GM18508 (cell line): ENCODE measurements around the gene DPP6.
"Not testable (repeated sequence)": the region's sequence is repeated elsewhere in the genome, so short reads cannot be mapped to it uniquely, and the experiment has no call there.

Experiments used
- ATAC-seq: cut with Tn5 transposase; IDR thresholded peaks from one replicate; pipeline ENCODE4 v1.9.1; 2021; ENCODE audit warnings: moderate number of reproducible peaks; ENCODE audit not compliant: insufficient read depth, unreplicated experiment

Gene DPP6

DNA sequence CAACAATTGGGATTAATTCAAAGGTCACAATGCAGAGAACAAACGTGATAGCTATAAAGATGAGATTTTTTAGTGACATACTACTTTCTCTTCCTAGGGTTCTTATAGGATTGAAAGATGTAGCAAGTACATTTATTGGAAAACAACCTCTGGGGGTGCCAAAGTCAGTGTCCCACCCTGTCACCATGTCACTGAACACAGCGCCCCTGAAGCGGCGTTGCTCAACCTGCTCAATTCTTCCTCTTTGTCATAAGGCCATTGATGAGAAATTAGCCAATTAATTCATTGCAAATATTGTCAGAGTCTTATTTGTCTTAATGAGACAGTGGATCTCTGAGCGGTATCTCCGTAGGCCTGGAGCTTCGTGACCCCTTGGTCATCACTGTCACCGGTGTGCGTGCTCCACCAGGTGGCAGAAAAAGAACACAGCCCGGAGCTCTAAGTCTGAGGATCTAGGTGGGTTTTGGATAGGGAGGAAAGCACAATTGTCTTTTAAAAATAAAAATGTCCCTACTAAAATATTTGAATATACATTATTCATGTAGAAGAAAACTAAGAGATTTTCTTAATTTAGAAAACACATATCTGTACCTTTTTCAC is 588.2 kb downstream of the DPP6 start:
- no peak for ATAC-seq

DNA sequence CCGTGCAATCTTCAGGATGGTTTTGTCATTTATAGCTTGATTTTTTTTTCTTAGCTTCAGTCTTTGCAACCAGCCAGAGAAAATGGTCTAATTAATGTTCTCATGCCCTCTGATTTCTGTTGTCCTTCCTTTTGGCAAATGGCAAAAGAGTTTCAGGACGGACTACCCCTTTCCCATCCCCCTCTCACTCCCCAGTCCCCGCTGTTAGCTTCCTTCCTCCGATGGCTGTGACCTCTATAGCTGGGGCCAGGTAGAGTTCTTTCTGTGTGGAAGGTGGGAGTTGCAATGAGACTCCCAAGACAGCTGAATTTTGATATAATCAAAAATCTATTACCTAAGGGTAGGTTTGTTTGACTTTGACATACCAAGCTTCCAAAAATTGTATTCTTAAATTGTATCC is 588.7 kb downstream of the DPP6 start:
- ATAC-seq: no peak

DNA sequence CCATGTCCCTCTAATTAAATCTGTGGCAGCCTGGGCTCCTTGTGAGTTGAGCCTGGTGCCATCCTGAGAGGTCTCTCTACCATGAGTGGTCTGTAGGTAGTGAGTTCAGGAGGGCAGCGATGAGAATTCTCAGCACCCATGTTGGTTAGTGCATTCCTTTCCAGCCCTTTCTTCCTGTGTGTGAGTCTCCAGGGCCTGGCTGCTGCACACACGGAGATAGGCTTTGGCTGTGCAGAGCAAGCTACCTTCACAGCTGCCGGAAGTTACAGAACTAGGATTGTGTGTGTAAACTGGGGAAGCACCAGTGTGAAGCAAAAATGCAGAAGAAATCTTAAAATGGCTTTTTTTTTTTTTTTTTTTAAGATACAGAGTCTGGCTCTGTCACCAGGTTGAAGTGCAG is 592.2 kb downstream of the DPP6 start:
- ATAC-seq: no peak

DNA sequence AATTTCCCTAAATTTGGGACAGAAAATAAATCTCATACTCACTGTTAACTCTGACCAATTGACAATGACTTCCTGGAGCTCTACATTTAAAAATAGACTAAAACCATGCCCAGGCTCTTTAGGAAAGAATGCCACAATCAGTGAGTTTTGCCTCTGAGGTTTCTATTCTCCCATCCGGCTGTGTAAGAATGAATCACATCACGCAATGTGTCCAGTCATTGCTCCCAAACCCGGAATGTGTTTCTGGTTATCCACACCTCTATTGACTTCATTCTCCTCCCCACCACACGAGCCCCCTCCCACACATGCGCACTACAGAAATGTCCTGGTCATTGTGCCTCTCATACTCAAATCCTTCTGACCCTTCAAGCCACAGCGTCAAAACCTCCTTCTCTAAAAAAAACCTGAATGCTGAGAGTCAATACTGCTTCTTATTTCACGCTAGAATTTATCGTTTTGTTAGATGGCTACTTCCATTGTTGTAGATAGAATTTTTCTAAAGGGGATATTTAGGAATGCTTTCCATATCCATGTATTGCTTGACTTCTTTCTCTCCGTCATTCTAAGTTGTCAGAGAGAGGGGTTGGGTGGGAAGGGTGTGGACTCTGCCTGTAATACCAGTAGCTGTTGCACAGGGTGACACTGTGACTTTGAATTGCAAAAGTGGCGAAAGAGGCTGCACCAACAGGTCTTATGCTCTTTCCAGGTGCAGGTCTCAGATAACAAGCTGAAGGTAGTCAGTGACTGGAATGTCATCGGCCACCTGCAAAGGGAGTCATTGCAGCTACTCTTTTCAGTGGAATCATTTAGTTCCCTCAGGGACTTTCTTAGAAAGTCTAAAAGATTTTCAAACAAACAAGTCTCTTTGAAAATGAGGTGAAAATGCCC is 594.2 kb downstream of the DPP6 start:
- ATAC-seq: no peak

DNA sequence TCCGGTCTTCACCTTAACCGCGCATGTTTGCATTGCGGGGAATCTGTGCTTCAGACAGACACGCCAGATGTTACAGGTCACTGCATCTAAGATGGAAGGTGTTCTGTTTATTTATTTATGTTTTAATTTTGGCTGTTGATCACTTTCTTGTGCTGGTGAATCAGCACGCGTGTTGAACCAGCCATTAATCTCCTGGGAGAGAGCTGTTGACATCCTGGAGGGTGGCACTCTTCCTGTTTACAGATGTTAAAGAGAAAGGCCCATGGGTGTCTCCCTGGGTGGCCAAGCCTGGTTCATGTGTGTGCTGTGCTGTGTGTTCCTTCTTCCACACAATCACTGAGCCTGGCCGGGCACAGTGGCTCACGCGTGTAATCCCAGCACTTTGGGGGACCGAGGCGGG is 595.4 kb downstream of the DPP6 start:
- ATAC-seq: no peak

DNA sequence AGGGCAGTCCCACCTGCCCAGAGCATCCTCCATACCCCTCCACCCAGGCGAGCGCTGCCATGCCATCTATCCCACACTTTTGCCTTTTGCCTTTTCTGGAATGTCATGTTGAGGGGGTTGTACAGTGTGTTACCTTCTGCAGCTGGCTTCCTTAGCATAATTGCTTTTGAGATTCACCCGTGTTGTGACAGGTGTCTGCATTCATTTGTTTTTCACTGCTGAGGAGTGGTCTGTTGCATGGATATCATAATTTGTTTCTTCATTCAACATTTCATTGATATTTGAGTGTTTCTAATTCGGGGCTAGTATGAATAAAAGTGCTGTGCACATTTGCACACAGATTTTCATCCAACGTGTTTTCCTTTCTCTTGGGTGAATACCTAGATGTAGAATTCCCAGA is 596.8 kb downstream of the DPP6 start:
- no peak for ATAC-seq

DNA sequence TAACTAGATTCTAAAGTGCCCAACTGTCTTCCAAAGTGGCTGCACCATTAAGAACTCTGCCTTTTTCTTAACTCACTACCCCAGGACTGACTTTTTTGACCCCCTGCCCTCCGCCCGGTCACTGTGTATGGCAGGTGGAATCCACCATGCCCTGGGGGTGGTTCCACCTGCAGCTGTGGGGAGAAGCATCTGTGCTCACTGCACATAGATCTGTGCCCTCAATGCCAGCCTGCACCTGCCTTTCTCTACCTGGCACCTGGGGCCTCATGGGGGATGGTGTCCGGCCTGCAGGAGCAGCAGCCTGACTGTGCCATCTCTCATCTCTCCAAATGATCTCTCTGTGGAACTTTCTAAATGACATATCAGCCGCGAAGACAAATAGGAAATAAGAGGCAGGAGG is 597.2 kb downstream of the DPP6 start:
- ATAC-seq: no peak

DNA sequence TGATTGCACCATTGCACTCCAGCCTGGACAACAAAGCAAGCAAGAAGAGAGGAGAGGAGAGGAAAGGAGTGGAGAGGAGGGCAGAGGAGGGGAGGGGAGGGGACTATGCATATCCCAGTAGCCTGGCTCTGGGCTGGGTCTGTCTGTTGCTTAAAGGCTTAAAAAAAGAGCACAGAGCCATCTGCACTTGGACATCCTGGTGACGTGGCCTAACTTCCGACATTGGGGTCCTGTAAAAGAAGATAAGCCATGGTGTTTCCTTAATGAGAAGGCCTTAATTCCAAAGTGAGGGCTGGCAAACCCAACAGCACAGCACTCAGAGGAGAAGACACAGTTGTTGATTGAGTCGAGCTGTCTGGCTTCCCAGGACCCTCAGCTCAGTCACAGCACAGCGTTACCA is 598.1 kb downstream of the DPP6 start:
- ATAC-seq: no peak

DNA sequence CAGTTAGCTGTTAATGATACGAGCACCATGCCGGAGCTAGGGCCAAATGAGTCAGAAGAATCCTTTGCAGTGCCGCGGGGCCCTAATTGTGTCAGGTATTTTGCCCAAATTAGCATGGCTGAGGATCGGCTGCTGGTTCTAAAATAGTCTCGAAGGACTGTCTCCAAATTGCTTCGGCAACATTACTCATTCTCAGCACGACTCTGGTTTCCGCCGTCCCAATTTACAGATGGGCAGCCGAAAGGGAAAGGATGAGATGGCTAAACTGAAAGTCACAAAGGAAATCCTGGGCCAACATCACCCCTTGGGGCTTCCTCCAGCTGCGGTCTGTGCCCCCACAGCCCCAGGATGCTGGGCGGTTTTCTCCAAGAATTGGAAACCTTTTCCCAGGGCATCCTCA is 599.3 kb downstream of the DPP6 start:
- no peak for ATAC-seq

DNA sequence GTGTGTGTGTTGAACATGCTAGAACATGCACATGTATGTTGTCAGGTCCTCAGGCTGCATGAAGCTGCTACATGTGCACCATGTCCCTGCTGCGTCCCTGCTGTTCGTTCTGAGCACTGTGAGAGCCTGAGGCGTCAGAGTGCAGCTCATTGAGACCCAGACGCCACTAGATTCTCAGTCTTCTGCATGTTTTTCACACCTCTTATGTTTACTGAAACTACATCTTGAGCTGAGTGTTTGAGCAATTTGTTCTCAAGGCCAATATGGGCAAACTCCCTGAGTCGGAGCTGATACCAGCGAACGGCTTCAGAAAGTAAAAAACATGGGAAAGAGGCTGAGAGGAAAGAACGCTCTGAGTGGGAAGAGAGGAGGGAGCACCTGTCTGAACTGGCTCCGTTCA is 600.4 kb downstream of the DPP6 start:
- ATAC-seq: no peak

DNA sequence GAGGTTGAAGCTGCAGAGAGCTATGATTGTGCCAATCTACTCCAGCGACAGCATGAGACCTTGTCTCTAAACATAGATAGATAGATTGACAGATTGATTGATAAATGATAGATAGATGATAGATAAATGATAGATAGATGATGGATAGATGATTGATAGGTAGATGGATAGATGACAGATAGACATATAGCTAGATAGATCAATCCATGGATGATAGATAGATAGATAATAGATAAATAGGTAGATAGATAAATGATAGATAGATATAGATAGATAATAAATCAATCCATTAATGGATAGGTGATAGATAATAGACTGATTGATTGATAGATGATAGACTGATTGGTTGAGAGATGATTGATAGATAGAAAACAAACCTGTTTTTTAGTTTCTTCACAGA is 601.1 kb downstream of the DPP6 start:
- ATAC-seq: no peak

DNA sequence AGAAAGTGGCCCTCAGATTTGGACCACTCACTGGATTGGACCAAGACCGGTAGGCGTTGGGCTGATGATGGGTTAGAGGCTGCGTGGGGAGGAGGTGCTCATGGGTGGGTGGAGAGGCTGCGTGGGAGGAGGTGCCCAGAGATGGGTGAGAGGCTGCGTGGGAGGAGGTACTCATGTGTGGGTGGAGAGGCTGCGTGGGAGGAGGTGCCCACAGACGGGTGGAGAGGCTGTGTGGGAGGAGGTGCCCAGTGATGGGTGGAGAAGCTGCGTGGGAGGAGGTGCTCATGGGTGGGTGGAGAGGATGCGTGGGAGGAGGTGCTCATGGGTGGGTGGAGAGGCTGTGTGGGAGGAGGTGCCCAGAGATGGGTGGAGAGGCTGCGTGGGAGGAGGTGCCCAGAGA is 604.4 kb downstream of the DPP6 start:
- ATAC-seq: no peak

DNA sequence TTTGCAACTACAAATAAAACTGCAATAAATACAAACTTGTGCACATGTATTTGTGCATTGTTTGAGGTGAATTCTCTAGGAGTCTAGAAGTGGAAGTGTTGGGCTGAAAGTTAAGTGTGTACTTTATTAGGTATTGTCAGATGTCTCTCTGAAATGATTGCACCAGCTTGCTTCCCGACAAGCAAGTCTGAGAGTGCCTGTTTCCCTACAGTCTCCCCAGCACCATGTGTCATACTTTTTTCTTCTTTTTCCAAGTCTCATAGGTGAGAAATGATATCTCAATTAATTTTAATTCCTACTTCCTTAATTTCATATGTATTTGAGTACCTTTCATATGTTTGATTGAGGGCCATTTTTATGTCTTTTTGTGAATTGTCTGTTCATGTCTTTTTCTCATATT is 614.6 kb downstream of the DPP6 start:
- ATAC-seq: no peak

DNA sequence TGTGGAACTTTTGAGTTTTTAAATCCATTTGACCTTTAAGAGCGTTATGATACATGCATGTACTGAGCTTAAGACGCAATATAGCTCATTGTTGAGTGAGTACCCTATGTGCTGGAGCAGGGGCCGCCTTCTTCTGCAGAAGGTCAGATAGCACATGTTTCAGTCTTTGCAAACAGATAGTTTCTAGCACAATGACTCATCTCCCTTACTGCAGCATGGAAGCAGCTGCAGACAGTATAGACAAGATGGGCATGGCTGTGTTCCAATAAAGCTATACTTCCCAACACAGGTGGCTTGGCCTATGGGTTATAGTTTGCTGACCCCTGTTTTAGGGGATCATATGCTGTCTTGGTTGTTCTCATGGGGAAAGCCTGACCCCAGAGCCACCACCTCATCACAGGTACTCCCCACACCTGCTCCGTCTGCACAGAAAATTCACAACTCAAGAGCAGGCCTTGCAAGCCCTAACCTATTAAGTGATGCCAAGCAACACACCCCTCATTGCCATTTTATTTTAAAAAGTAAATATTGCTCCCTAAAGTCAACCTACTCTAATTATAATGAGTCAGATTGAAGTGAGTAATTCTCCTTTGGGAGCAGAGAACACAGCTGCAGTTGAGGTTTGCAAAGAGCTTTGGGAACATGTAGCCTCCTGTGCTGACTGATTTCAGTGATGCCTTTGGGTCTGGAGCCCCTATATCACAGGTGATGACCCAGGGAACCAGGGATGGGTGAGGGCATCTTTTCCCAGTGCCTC is 620.6 kb downstream of the DPP6 start:
- no peak for ATAC-seq

DNA sequence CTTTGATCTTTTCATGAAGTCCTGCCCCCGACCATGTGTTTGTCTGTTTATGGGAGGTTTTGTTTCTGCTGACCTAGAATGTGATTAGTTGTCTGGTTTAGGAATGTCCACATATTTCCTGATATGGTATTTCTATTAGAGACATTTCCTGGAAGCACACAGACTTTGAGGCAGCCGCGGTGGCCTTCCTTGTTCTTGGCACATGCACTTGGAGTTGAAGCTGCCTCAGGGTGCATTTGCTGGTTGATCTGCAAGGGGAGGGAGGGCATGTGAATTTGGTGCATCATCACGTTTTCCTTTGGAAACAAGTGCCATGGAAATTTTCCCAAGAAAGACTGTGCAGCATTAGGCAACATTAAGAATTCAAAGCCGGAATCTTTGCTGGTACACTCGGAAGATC is 622.0 kb downstream of the DPP6 start:
- no peak for ATAC-seq

DNA sequence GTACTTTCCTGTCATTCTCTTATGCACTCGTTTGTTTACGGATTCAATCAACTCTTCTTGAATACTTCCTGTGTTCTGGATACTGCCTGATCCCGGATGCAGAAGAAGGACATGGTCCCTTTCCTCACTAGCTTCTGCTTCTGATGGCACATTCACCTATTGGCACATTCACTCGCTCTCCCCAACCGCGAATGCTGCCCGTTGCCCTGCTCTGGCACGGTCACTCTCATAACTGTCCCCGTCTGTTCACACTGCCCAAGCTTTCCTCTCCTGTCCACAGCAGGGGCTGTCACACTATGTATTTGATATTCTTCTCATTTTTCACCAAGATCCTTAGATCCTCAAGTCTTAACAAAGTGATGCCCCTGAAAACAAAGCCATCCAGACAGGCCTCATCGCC is 623.4 kb downstream of the DPP6 start:
- ATAC-seq: no peak

DNA sequence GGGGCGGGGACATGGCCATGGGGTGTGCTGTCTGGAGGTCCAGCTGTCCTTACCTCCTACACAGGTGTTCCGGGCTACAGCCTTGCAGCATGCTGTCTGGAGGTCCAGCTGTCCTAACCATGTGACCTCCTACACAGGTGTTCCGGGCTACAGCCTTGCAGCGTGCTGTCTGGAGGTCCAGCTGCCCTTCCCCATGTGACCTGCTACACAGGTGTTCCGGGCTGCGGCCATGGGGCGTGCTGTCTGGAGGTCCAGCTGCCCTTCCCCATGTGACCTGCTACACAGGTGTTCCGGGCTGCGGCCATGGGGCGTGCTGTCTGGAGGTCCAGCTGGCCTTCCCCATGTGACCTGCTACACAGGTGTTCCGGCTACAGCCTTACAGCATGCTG is 623.8 kb downstream of the DPP6 start:
- not testable (repeated sequence) for ATAC-seq

DNA sequence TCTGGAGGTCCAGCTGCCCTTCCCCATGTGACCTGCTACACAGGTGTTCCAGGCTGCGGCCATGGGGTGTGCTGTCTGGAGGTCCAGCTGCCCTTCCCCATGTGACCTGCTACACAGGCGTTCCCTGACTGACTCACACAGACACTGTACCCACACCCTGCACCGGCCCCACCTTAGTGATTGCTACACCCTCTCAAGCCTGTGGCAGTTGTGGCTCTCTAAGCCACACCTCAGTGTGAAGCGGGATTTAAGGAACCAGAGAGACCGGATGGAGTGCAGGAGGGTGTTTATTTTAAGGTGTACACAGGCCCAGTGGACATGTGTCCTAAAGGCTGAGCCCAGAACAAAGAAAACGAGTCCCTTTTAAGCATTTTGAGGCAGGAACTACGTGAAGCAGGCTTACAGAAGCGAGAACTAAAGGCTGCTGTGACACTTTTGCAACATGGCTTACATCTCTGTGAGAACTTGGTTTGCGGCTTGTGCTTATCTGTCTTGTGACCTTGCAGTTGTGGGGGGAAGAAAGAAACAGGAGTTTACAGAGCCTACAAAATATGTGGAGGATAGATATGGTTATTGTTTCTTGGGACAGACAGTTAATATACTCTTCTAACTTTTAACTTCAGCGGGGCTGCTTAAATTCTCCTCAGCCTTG is 624.4 kb downstream of the DPP6 start:
- no peak for ATAC-seq

DNA sequence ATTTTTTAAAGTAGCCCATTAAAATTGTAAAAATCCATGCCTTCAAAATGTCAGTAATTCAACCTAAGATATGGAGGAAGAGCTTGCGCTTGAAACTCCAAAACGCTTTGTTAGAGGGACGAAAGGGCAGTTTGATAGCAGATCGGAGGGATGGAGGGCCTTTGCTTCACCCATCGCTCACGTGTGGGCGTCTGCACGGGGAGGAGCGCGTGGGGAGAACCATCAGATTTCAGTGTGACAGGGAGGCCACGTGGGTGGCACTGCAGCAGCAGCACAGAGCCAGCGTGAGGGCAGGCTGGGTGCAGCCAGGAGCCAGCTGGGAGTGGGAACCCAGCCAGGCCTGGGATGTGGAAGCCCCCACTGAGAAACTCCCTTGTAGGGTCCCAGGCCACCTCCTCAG is 625.3 kb downstream of the DPP6 start:
- ATAC-seq: no peak

DNA sequence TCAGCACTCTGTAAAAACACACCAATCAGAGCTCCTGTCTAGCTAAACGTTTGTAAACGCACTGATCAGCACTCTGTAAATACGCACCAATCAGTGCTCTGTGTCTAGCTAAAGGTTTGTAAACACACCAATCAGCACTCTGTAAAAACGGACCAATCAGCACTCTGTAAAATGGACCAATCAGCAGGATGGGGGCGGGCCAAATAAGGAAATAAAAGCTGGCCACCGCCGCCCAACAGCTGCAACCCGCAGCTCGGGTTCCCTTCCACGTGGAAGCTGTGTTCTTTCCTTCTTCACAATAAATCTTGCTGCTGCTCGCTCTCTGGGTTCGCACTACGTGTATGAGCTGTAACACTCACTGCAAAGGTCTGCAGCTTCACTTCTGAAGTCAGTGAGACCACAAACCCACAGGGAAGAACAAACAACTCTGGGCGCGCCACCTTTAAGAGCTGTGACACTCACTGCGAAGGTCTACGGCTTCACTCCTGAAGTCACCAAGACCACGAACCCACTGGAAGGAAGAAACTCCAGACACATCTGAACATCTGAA is 625.9 kb downstream of the DPP6 start:
- ATAC-seq: not testable (repeated sequence)
